Mucosa of rectum (tissue), 2 donors: Measurements from ENCODE around the gene DHX9.

Experiments
- H3K27ac ChIP-seq, 2 donors: one replicate each; pipeline ENCODE4 v1.7.0; 2013; ENCODE audit warnings: inconsistent platforms in 2 of 2, low read depth in 2 of 2, low read length in 2 of 2
- H3K27me3 ChIP-seq, 2 donors: one replicate each; pipeline ENCODE4 v1.7.0; 2013; ENCODE audit warnings: low read length in 2 of 2; ENCODE audit not compliant: control insufficient read depth in 2 of 2, insufficient read depth in 2 of 2
- H3K36me3 ChIP-seq, 2 donors: one replicate each; pipeline ENCODE4 v1.7.0; 2013; ENCODE audit warnings: low read length in 2 of 2; ENCODE audit not compliant: control insufficient read depth in 2 of 2, insufficient read depth in 2 of 2
- H3K4me1 ChIP-seq, 2 donors: one replicate each; pipeline ENCODE4 v1.7.0; 2013; ENCODE audit warnings: low read length in 2 of 2, mild to moderate bottlenecking in 1 of 2; ENCODE audit not compliant: control insufficient read depth in 2 of 2, insufficient read depth in 2 of 2
- H3K4me3 ChIP-seq, 2 donors: one replicate each; pipeline ENCODE4 v1.7.0; 2013; ENCODE audit warnings: low read length in 2 of 2
- H3K9ac ChIP-seq, 2 donors: one replicate each; pipeline ENCODE4 v1.7.0; 2013; ENCODE audit warnings: low read length in 2 of 2, low read depth in 1 of 2, mild to moderate bottlenecking in 1 of 2
- H3K9me3 ChIP-seq, 2 donors: one replicate each; pipeline ENCODE4 v1.7.0; 2013; ENCODE audit warnings: low read length in 2 of 2; ENCODE audit not compliant: control insufficient read depth in 2 of 2
- donor health status: healthy.
- donor health status: Normal muscosa, but diverticular disease.

Gene DHX9

DNA sequence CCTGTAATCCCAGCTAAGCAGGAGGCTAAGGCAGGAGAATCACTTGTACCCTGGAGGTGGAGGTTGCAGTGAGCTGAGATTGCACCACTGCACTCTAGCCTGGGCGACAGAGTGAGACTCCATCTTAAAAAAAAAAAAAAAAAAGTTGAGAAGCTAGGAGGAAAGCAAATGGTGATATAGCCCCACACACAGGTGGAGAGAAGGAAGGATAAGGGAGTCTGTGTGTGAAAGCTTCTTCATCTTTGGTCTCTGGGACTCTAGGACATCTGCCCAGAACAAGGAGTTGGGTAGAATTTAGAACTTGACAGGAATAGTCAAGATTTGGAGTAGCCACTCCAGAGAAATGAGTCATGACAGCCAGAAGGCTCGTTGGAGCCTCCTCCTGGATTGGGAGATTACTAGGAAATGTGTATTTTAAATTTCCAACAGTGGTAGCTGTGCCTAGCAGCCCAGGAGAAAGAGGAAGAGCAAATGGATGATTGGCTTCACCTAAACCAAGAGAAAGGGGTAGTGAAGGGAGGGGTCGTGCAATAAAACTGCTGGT, 29.7 kb upstream of the DHX9 start:
- Histone ChIP-seq H3K9ac (no peak overlapping the region), H3K27ac (no peak overlapping the region), H3K4me3 (no peak overlapping the region), H3K4me1 (no peaks in the 10 kb centered on the region), H3K27me3 (no peaks in the 10 kb centered on the region), H3K9me3 (no peaks in the 10 kb centered on the region), H3K36me3 (peaks cover 2 to 4% of the 10 kb centered on the region in 2 donors)

DNA sequence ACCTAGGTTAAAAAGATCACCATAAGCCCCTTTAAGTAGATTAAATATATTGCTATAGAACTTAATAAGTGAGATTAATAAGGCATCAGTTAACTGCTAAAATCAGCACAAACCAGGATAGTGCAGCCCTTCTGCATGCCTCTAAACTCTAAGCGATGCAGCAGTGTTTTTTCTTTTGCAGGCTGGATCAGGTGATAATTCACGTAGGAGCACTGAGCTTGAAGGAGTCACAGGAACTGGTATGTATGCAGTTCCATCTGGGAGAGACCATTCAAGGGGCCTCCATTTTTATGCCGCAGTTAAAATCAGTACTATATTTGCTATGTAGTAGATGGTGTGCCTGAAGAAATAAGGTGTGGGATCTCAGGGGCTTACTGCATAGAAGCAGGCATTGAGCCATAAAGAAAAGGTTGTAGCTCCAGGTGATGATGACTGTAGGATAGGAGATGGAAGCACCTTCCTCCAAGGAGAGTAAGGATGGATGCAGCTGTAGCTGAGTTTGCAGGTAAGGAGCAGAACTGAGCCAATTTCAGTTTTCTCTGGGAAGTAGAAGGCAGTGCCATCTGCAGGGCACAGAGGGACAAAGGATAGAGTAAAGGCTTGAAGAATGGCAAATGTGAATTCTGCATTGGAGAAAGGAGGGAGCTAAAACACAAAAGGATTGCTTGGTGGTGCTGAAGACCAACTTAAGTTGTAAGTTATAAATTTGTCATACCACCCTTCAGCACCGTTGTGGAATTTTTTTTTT, 27.0 kb upstream of the DHX9 start:
- Histone ChIP-seq H3K4me3 (no peak overlapping the region), H3K4me1 (no peaks in the 10 kb centered on the region), H3K36me3 (peaks cover 0 to 2% of the 10 kb centered on the region in 2 donors), H3K9ac (no peak overlapping the region), H3K27me3 (no peaks in the 10 kb centered on the region), H3K27ac (no peak overlapping the region), H3K9me3 (no peaks in the 10 kb centered on the region)

GRCh38 chr1:182816863-182817262, 22.3 kb upstream of the DHX9 start:
- H3K27ac ChIP-seq: no peak overlapping the region
- no peaks in the 10 kb centered on the region for H3K27me3 ChIP-seq
- no peak overlapping the region for H3K4me3 ChIP-seq
- H3K9me3 ChIP-seq: no peaks in the 10 kb centered on the region
- H3K9ac ChIP-seq: no peak overlapping the region
- peaks cover 0 to 2% of the 10 kb centered on the region in 2 donors for H3K36me3 ChIP-seq
- no peaks in the 10 kb centered on the region for H3K4me1 ChIP-seq

DNA sequence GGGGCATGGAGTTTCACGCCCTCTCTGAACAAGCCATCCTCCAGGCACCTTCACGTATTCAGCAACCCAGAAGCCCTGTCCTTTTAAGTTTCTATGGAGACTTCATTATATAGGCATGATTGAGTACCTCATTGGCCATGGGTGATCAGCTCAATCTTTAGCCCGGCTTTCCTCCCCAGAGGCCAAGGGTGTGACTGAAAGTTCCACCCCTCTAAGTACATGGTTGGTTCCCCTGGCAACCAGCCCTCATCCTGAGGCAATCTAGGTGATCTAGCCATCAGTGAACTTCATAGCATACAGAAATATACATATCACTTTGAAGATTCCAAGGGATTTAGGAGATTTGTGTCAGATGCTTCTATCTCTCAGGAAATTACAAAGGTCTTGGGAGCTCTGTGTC, 21.3 kb upstream of the DHX9 start:
- H3K9me3 ChIP-seq: no peaks in the 10 kb centered on the region
- H3K36me3 ChIP-seq: peaks cover 0 to 2% of the 10 kb centered on the region in 2 donors

GRCh38 chr1:182823220-182823619, 15.9 kb upstream of the DHX9 start:
- no peaks in the 10 kb centered on the region for H3K27me3 ChIP-seq
- no peaks in the 10 kb centered on the region for H3K36me3 ChIP-seq
- no peaks in the 10 kb centered on the region for H3K9me3 ChIP-seq
- H3K4me3 ChIP-seq: no peak overlapping the region
- H3K27ac ChIP-seq: no peak overlapping the region
- no peaks in the 10 kb centered on the region for H3K4me1 ChIP-seq
- H3K9ac ChIP-seq: no peak overlapping the region

More for the DNA sequence above, 21.3 kb upstream of the DHX9 start:
- H3K4me3 ChIP-seq: no peak overlapping the region
- no peaks in the 10 kb centered on the region for H3K27me3 ChIP-seq
- H3K4me1 ChIP-seq: no peaks in the 10 kb centered on the region
- no peak overlapping the region for H3K9ac ChIP-seq
- H3K27ac ChIP-seq: no peak overlapping the region

GRCh38 chr1:182826892-182827291, 12.3 kb upstream of the DHX9 start:
- H3K36me3 ChIP-seq: no peaks in the 10 kb centered on the region
- H3K4me1 ChIP-seq: no peaks in the 10 kb centered on the region

GRCh38 chr1:182829285-182829932, 9.7 kb upstream of the DHX9 start:
- Histone ChIP-seq H3K4me3 (no peak overlapping the region), H3K27me3 (no peaks in the 10 kb centered on the region), H3K9me3 (no peaks in the 10 kb centered on the region), H3K27ac (no peak overlapping the region), H3K36me3 (no peaks in the 10 kb centered on the region), H3K4me1 (no peaks in the 10 kb centered on the region), H3K9ac (no peak overlapping the region)

More at GRCh38 chr1:182826892-182827291, 12.3 kb upstream of the DHX9 start:
- no peaks in the 10 kb centered on the region for H3K9me3 ChIP-seq
- H3K4me3 ChIP-seq: no peak overlapping the region
- H3K27ac ChIP-seq: no peak overlapping the region
- no peaks in the 10 kb centered on the region for H3K27me3 ChIP-seq
- H3K9ac ChIP-seq: no peak overlapping the region

GRCh38 chr1:182833271-182833670, 5.9 kb upstream of the DHX9 start:
- Histone ChIP-seq H3K9ac (no peak overlapping the region), H3K4me3 (no peak overlapping the region), H3K9me3 (no peaks in the 10 kb centered on the region), H3K27ac (no peak overlapping the region), H3K27me3 (no peaks in the 10 kb centered on the region), H3K36me3 (no peaks in the 10 kb centered on the region), H3K4me1 (no peaks in the 10 kb centered on the region)

DNA sequence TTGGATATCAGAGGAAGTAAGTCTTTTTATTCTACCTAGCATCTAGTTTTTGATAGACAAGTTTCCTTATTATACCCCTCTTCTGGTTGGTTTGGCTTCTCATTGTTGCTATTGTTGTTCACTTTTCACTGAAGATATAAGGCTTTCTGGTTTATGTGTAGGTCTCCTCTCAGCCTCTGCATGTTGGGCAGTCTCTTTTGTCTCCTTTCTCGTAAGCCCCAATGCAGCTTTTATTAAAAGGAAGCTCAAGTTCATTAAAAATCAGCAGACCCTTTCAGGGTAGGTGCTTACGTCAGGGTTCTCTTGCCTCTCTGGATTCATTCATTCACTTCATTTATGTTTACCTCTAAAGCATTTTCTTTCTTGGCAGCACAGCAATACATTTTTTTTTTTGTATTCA, 4.8 kb upstream of the DHX9 start:
- Histone ChIP-seq H3K9me3 (no peaks in the 10 kb centered on the region), H3K27ac (no peak overlapping the region), H3K27me3 (no peaks in the 10 kb centered on the region), H3K9ac (no peak overlapping the region), H3K4me1 (peaks cover 0 to 4% of the 10 kb centered on the region in 2 donors), H3K4me3 (no peak overlapping the region), H3K36me3 (no peaks in the 10 kb centered on the region)

DNA sequence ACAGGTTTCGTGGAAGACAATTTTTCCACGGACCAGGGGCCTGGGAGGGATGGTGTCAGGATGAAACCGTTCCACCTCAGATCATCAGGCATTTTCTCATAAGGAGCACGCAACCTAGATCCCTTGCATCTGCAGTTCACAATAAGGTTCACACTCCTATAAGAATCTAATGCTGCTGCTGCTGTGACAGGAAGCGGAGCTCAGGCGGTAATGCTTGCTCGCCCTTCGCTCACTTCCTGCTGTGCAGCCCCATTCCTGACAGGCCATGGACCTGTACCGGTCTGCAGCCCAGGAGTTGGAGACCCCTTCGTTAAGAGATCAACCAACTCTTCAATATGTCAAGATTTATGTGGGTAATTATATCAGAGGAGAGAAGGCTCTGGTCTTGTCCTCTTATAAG, 3.3 kb upstream of the DHX9 start:
- Histone ChIP-seq H3K9ac (no peak overlapping the region), H3K27ac (no peak overlapping the region), H3K9me3 (no peaks in the 10 kb centered on the region), H3K27me3 (no peaks in the 10 kb centered on the region), H3K4me1 (peaks cover 3 to 9% of the 10 kb centered on the region in 2 donors), H3K36me3 (no peaks in the 10 kb centered on the region), H3K4me3 (no peak overlapping the region)
